Ectodermal cell (in vitro differentiated cells): ENCODE data around the gene MTOR.

ENCODE experiments used
- H3K27ac ChIP-seq: 2 replicates; pipeline ENCODE4 v1.7.0; 2013; ENCODE audit warnings: mild to moderate bottlenecking, low read depth, low read length; ENCODE audit not compliant: insufficient read depth, poor library complexity, severe bottlenecking
- H3K27me3 ChIP-seq: 2 replicates; pipeline ENCODE4 v1.7.0; 2013; ENCODE audit warnings: mild to moderate bottlenecking, low read length; ENCODE audit not compliant: insufficient read depth, control insufficient read depth, poor library complexity, severe bottlenecking
- H3K36me3 ChIP-seq: one replicate; pipeline ENCODE4 v1.7.0; 2013; ENCODE audit warnings: low read length; ENCODE audit not compliant: control insufficient read depth, insufficient read depth
- H3K4me1 ChIP-seq: one replicate; pipeline ENCODE4 v1.7.0; 2013; ENCODE audit warnings: low read length; ENCODE audit not compliant: control insufficient read depth, insufficient read depth
- H3K4me3 ChIP-seq: 2 replicates; pipeline ENCODE4 v1.7.0; 2013; ENCODE audit warnings: low read depth, low read length, control low read depth; ENCODE audit not compliant: insufficient read depth
- H3K9me3 ChIP-seq: 2 replicates; pipeline ENCODE4 v1.7.0; 2013; ENCODE audit warnings: mild to moderate bottlenecking, low read length, moderate library complexity; ENCODE audit not compliant: control insufficient read depth
- WGBS, 2 experiments: methylation state at CpG; one replicate each; pipeline ENCODE4 v1.1.7; 2013; ENCODE audit warnings: missing lambda C conversion rate in 2 of 2; 5-methylcytosine and 5-hydroxymethylcytosine counted together

Gene MTOR

DNA sequence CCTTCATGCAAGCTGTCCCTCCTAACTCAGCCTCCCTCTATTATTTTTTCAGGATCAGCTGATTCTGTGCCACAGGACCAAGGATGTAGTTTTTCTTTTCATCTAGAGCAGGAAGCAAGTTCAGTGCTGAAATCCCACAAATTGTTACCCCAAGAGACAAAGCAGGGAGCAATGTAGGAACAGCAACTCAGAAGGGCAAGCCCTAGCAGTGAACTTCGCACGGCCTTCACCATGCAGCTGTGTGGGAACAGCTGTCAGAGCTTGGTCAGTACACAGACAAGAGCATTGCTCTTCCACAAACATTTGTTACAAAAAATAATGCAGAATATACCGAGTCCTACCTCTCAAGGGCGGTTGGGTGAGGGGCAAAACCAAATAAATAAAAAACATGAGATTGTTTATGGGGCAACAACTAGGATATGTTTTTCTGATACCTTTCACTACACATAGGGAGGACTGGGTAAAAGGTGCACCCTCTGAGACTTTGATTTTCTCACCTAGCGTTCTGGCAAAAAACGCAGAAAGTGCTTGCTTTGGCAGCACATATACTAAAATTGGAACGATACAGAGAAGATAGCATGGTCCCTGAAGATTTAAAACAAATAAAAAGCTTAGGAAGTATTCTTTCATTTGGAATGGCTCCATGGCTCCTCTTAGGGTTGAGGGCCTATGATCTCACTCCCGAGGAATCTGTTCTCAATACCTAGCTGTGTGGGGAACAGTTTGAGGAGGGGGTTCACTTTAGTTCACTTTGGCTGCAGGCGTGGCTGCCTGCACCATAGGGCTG, 110.3 kb downstream of the MTOR start:
- no peak overlapping the region for H3K4me3 ChIP-seq
- no peaks in the 10 kb centered on the region for H3K9me3 ChIP-seq
- no peaks in the 10 kb centered on the region for H3K27me3 ChIP-seq
- no peak overlapping the region for H3K27ac ChIP-seq
- WGBS, 2 experiments = 93 to 95% methylated on average over 9 of the region's 9 CpGs
- H3K4me1 ChIP-seq = no peaks in the 10 kb centered on the region
- peaks cover 24% of the 10 kb centered on the region for H3K36me3 ChIP-seq

DNA sequence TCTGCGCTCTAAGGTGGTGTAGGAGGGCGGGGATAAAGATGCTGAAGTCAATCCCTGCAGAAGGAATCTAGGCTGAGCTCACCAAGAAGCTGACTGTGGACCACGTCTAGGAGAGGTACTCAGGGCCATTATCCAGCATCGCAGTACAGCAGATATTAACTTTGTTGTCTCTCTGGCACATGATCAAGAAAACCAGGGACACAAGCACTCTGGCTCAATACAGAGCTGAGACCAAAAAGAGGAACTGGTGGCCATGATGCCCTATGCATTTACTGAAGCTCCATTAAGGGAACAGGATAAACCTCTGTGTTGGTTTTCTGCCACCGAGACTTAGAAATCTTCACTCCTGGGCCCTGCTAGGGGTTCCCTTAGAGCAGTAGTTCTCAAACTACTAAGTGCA, 111.2 kb downstream of the MTOR start:
- peaks cover 26% of the 10 kb centered on the region for H3K36me3 ChIP-seq

DNA sequence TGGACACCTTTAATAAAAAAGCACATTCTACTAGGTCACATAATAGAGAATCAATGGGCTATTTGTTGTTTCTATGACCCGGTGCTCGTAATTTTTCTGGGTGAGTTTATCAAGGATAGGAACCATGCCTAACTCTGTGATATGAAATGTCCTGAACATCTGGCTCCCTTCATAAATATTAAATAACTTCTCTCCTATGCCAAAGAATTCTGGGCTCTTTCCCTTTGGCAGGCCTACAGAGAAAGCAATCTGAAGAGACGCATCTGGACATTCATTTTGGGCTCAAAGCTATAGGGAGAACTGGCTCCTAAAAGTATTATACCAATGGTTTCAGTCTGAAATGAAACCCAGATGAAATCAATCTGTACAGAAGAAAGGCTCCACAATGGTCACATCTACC, 112.0 kb downstream of the MTOR start:
- no peaks in the 10 kb centered on the region for H3K27me3 ChIP-seq
- H3K4me3 ChIP-seq = no peak overlapping the region
- H3K9me3 ChIP-seq = no peaks in the 10 kb centered on the region
- H3K4me1 ChIP-seq = no peaks in the 10 kb centered on the region
- WGBS, 2 experiments = 97 to 100% methylated on average over 3 of the region's 3 CpGs
- peaks cover 26% of the 10 kb centered on the region for H3K36me3 ChIP-seq
- H3K27ac ChIP-seq = no peak overlapping the region

More for the DNA sequence above, 111.2 kb downstream of the MTOR start:
- no peak overlapping the region for H3K4me3 ChIP-seq
- no peaks in the 10 kb centered on the region for H3K27me3 ChIP-seq
- 94 to 96% methylated on average over 5 of the region's 5 CpGs for WGBS, 2 experiments
- H3K4me1 ChIP-seq = no peaks in the 10 kb centered on the region
- H3K9me3 ChIP-seq = no peaks in the 10 kb centered on the region
- no peak overlapping the region for H3K27ac ChIP-seq

DNA sequence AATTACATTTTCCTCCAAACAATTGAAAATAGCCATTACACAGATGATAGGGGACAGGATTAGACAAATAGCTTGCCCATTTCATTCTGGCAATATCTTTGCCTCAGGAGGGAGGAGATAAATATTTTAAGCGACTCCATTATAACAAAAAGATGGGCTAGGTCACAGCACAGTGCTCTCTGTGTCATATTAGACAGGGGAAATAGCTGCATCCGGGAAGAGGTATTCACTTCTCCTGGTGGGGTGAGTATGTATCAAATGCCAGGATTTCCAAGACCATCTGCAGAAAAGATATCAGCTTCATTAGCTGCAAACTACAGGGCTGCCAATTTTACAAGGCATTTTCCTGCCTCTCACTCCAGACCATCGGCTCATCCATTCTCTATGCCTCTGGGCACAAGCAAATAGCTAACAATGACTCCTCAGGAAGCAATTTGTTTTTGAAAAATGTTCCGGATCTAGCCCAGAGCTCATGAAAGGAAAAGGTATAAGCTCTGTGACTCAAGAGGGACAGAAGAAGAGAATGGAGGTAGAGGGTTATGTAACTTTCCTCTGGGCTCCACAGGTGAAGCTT, 115.1 kb downstream of the MTOR start:
- Histone ChIP-seq H3K9me3 (no peaks in the 10 kb centered on the region), H3K36me3 (peaks cover 35% of the 10 kb centered on the region), H3K27me3 (no peaks in the 10 kb centered on the region), H3K27ac (no peak overlapping the region), H3K4me1 (no peaks in the 10 kb centered on the region), H3K4me3 (no peak overlapping the region)
- WGBS, 2 experiments = 72 to 81% methylated on average over 4 of the region's 4 CpGs

DNA sequence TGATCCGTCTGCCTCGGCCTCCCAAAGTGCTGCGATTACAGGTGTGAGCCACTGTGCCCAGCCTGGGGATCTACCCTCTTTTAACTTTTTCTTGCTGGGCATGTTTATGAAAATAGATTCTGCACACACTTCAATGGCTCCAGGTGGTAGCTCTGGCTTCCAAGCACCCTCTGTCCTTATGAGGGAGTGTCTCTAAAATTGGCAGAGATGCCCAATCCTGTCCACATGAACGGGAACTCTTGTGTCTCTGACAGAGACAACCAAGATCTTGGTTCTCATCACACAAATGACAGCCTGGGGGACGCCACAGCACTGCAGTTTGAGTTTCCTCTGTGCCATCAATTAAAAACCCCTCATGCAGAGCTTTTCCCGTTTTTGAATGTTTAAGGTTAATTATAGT, 116.6 kb downstream of the MTOR start:
- Histone ChIP-seq H3K9me3 (no peaks in the 10 kb centered on the region), H3K36me3 (peaks cover 30% of the 10 kb centered on the region), H3K27ac (no peak overlapping the region), H3K27me3 (no peaks in the 10 kb centered on the region), H3K4me1 (no peaks in the 10 kb centered on the region), H3K4me3 (no peak overlapping the region)
- WGBS, 2 experiments = 94 to 95% methylated on average over 6 of the region's 6 CpGs

DNA sequence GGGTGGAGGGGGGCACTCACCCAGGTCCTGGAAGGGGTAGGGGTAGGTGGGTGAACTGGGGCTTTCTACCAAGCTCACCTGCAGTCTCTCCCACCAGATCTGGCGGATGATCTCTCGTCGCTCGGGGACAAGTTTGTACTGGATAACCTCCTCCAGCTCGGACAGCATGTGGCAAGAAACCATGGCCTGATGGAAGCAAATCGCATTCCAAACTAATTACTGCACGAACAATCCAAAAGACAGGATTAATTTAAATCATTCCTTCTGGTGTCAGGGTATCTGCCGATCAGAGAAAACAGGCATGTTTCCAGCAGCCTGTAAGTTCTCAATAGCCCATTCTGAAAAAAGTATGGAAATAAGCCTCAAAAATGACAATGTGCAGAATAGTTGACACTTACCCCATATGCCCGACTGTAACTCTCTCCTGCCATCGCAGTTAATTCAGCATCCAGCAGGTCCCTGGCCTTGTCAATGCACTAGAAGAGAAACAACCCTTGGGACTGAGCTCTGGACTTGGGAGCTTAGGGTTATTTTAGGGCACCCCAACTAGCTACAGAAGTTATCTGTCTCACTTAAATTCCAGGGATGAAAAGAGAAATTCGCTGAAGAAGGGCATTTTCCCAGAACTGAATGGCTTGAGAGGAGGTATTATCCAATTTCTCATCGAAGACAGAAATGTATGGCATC, 117.6 kb downstream of the MTOR start:
- WGBS, 2 experiments = 92 to 93% methylated on average over 12 of the region's 12 CpGs
- Histone ChIP-seq H3K36me3 (peaks cover 29% of the 10 kb centered on the region), H3K4me1 (no peaks in the 10 kb centered on the region), H3K4me3 (no peak overlapping the region), H3K9me3 (no peaks in the 10 kb centered on the region), H3K27me3 (no peaks in the 10 kb centered on the region), H3K27ac (no peak overlapping the region)

DNA sequence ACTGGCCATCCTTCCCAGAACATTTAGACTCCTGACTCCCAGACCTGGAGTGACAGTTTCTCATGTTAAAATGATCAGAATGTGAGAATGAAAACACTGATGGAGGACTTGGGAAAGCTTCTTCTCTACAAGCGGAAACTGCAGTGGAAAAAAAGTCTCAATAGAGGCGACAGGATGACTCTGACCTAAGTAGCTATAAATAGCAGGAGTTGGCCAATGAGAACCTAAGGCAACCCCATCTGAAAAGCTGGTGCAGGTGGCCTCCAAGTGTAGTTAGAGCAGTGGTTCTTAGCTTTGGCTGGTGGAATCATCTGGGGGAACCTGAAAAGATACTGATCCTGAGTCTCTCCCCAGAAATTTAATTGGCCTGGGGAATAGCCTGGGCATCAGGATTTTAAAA, 118.4 kb downstream of the MTOR start:
- Histone ChIP-seq H3K4me1 (no peaks in the 10 kb centered on the region), H3K27me3 (no peaks in the 10 kb centered on the region), H3K36me3 (peaks cover 29% of the 10 kb centered on the region), H3K4me3 (no peak overlapping the region), H3K9me3 (no peaks in the 10 kb centered on the region), H3K27ac (no peak overlapping the region)
- WGBS, 2 experiments = 95% methylated on average over 2 of the region's 2 CpGs

DNA sequence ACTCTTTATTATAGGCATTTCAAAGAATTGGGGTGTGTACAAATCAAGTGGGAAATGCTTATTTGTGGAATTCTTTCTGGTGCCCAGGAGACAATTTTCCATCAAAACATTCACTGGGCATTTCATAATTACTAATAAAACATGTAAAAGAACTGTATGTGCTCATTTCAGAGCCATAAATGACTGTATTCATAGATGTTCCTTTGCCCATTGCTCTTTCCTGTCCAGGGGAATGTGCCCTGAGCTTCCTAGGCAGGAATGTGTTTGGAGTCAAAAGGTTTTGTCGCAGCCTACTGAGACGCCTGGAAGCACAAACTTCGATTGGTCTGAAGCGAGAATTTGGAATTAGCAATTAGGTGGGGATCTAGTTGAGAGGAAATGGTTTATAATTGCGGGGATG, 119.0 kb downstream of the MTOR start:
- 97 to 99% methylated on average over 5 of the region's 5 CpGs for WGBS, 2 experiments
- Histone ChIP-seq H3K9me3 (no peaks in the 10 kb centered on the region), H3K4me3 (no peak overlapping the region), H3K36me3 (peaks cover 33% of the 10 kb centered on the region), H3K4me1 (no peaks in the 10 kb centered on the region), H3K27ac (no peak overlapping the region), H3K27me3 (no peaks in the 10 kb centered on the region)

DNA sequence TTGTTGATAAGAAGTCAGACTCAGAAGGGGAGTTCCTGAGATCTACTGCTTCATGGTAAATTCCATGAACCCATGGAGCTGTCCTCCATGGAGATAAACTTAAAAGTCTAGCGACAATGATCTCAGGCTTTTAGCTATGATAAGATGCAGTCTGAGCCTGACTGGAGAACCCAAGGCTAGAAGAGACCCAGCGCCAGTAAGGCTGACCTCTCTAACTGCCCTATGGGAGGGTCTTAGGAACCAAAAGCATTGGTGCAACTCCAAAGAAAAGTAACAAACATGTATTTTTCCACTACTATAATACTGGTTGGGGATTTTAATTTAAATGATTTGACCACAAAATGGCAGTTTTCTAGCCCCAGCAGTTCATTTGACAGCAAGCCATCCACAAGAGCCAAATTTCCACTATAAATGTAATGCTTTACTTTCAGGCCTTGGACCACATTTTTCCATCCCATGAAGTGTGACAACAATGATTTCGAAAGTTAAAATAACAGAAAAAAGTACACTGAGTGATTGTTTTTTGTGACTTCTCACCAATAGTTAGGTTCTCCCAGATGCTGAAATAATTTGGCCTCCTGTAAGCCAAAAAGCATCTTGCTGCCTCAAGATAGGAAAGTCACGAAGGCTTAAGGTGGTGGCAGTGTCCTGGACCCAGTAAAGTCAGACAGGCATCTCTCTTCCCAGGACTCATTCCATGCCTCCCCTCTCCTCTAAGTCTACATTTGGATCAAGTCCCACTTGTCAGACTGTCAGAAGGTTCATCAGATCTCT, 119.5 kb downstream of the MTOR start:
- no peaks in the 10 kb centered on the region for H3K4me1 ChIP-seq
- H3K27ac ChIP-seq = no peak overlapping the region
- H3K27me3 ChIP-seq = no peaks in the 10 kb centered on the region
- peaks cover 39% of the 10 kb centered on the region for H3K36me3 ChIP-seq
- WGBS, 2 experiments = 98% methylated on average over 4 of the region's 4 CpGs
- no peaks in the 10 kb centered on the region for H3K9me3 ChIP-seq
- no peak overlapping the region for H3K4me3 ChIP-seq

DNA sequence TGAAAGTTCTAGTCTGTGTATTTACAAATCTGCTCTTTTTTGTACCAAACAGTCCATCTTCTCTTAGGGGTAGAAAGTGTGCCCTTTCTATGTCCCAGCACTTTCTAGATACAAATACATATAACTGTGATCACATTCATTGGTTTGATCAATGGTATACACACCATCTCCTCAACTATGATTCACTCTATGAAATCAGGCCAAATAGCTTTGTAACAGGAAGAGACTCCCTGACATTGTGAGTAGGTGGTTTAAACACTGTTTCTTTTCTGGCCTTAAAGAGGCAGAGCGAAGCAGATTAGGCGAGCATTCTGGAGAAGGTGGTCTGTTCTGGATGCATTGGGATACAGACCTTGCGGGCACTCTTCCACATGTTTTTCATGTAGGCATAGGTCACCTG, 123.4 kb downstream of the MTOR start:
- WGBS, 2 experiments = 99% methylated on average over 3 of the region's 3 CpGs
- Histone ChIP-seq H3K27me3 (no peaks in the 10 kb centered on the region), H3K36me3 (peaks cover 26% of the 10 kb centered on the region), H3K9me3 (no peaks in the 10 kb centered on the region), H3K4me1 (no peaks in the 10 kb centered on the region), H3K27ac (no peak overlapping the region), H3K4me3 (no peak overlapping the region)
